ENCODE results near the gene SUCLA2.
"Not testable (repeated sequence)": the region's sequence is repeated elsewhere in the genome, so short reads cannot be mapped to it uniquely, and the experiment has no call there.

The SUCLA2 gene

DNA sequence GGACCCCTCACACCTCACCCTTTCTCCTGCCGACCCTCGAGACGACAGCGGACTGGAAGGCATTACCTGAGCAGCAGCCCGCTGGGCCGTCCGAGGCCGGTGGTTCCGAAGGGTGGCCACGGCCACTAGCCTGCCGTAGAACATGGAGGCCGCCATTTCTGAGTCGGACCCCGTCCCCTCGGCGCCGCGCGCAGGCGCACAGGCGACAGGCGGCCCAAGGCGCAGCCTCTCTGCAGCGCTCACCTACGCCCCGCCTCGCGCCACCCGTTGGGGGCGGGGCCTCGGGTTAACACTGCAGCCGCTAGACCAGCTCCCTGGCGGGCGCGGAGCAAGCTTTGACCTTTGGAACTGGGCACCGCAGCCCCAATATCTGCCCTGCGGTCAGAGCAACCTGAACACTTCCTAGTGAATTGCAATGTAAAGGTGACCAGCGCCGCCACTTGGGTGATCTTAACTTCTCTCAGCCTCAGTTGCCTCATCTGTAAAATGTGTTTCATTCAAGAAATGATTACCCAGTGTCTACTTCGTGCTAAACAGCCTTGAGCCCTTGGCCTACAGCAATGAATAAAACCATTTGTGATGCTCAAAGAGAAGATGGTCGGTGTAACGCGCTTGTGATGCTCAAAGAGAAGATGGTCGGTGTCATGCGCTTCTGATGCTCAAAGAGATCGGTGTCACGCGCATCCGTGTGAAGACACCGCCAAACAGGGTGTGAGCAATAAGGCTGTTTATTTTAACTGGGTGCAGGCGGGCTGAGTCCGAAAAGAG, at the start of gene SUCLA2:
TSS of gene SUCLA2 (minus strand) at position 160 of the 768 bp plus-strand sequence. CDS start at position 156, 4 bp downstream.
- DNase-seq = peak; percentile 45

DNA sequence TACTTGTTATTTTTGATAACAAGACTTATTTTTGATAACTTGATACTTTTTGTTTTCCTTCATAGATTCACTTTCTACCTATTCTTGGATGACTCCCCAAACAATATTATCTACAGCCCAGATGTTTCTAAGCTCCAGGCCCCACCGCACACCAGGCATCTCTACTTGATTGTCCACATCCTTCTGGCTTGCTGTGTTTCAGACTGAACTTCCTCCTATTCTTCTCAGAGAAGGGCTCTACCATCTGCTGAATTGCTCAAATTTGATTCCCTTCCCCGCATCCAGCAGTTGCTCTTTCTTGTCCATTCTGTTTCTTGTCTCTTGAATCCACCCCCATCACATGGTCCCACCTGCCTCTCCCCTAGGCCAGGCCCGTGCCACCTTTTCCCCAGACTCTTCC, 49.5 kb upstream of the SUCLA2 start:
- DNase-seq = no peak

DNA sequence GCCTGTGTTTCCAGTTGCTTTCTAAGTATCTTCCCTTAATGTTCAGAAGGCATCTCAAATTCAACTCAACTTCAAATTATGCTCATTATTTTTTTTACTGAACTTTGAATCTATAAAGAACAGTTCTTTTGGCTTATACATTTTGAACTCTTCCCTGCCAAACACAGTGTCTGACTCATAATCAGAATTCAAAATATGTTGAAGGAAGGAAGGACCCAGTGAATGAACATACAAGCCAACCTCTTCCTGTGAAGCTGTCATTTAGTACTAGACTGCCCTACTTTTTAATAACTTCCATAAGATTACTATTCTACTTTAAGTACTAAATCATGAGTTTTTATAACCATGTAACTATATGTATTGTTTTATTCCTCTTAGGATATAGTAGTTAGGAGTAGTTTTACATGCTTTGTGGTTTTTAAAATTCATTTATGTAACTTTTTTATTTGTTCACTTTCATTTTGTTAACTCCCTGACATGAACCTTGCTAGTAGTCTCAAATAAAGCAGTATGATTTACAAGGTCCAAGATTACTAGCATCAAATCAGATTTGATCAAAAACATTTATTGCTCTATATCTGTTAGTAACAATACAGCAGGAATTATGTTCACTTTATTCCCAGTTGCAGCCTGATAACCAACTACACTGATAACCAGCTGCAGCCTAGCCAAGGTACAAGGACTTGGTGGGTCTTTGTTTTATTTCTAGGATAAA, 42.9 kb upstream of the SUCLA2 start:
- DNase-seq = no peak

DNA sequence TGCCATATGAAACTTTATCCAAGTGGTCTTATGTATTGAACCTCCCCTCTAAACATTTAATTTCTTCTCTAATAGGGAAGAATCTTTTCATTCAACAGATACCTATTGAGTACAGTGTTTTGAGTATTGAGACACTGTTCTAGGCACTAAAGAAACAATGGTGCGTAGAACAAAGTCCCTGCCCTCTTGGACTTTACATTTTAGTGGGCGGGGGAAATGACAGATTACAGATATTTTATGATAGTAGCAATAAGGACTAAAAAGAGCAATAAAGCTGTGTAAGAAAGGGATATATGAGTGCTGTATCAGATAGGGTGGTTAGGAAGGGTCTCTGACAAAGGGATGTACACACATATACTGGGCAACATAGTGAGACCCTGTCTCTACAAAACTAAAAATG, 41.8 kb upstream of the SUCLA2 start:
- no peak for DNase-seq

DNA sequence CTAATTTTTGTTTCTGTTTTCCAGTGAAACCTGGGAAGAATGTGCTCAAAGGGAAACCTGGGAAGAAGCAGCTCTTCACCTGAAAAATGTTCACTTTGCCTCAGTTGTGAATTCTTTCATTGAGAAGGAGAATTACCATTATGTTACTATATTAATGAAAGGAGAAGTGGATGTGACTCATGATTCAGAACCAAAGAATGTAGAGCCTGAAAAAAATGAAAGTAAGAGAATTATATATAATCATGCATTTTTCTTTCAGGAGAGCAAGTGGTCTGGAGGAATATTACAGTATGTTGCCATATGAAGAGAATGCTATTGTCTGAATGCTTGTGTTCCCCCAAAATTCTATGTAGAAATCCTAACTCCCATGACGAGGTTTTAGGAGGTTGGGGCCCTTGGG, 39.8 kb upstream of the SUCLA2 start:
- DNase-seq = no peak

DNA sequence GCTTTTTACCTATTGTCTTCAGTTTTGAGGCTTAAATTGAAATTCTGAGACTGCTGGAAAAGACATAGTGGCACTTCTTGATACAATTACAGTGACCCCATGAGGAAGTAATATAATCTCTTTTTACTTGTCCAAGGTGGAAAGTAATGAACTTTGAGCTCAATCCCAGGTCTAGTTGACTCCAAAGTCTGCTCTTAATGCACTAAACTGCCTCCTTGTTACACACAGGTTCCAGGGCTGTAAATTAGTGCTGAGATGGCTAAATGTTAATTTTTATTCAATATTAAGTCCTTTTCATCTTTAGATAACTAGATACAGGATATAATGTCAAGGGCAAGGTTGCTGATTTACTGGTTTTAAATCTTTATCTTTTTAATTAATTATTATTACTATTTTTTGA, 39.0 kb upstream of the SUCLA2 start:
- DNase-seq = no peak

DNA sequence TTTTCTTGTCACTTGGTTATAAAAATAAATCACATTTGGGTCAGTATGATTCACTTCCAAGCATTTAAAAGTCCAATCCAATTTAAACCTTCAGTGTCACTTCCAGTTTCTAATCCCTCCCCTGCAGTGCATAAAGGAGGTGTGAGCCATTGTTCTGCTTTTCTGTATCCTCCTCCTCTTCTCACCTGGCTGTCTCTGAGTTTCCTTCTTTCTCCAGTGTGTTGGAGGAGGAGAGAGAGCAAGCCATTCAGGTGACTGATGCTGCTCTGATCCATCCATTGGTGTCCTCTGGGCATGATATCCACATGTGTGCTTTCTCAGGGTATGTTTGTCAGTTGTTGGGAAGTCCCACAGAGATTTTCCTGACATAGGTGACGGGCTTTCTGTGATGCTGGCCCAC, 37.7 kb upstream of the SUCLA2 start:
- DNase-seq = no peak

DNA sequence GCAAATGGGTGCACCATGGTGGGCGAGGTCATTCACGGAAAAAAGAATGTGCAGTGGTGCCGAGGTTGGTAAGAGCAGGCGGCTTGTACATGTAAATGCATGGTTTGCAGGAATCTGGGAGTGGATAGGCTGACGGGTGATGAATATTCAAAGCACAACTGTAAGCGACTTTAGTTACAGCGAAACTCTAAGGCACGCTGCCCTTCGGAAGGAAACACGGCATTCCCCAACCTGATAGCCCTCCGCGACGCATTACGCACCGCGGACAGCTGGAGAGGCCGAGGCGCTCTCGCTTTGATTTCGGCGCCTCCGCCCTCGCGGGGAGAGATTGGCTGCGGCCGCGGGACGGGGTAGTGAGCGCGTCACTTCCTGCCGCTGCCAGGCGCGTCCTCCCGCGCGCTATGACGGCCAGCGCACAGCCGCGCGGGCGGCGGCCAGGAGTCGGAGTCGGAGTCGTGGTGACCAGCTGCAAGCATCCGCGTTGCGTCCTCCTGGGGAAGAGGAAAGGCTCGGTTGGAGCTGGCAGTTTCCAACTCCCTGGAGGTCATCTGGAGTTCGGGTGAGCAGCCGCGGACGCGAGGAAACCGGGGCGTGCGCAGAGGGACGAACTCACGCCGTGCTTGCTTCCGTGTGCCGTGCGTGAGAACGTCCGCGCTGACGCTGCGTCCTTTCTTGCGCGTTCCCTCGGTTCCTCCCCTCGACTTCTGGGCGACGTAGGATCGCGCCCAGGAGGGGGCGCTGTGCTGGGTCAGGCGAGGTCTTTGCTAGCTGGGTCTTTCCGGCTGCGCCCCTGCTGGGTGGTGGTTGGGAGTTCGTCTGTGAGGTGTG, 36.5 kb upstream of the SUCLA2 start, which contains the start of gene NUDT15:
TSS of gene NUDT15 (plus strand) at position 381 of the 828 bp plus-strand sequence. CDS start at position 402, 21 bp downstream.
- peak; percentile 37 for DNase-seq

DNA sequence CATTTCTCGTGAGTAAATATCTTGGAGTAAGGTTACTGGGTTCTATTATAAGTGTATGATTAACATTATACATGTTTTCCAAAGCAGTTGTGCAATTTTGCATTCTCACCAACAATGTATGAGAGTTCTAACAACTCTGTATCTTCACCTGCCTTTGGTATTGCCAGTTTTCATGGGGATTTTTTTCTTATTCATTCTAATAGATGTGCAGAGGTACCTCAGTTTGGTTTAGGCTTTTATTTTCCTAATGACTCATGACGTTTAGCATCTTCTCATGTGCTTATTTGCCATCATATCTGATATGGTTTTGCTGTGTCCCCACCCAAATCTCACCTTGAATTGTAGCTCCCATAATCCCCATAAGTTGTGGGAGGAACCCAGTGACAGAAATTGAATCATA, 28.8 kb upstream of the SUCLA2 start:
- DNase-seq = no peak

DNA sequence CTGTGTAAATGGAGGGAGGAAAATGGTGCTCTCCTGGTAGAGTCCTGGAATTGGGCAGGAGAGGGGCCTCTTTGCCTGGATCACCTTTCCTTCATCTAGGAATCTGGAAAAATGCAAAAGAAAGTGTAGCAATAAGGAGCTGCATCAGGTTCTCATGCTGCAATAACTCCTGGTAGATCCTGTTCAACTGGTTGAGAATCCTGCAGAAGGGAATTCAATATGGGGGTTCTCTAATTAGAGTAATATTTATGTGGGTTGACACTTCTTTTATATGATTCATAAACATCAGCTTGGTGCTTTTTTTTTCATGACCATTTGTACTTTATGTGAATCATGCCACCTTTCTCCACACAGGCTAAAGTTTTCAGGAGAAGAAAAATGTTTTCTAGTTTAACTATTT, 27.0 kb upstream of the SUCLA2 start:
- no peak for DNase-seq

DNA sequence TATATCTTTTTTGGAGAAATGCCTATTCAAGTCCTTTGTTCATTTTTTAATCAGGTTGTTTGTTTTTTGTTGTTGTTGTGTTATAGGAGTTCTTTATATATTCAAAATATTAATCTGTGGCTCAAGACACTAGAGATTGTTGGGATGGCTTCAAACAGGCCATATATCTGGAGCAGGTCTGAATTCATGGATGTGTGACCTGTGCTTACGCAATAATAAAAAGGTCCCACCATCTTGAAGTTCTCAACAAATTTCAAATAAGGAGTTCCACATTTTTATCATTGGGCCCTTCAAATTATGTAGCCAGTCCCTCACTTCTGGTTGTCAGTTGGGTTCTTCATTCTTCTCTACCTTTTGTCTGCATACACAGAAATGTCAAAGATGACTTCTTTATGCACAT, 18.7 kb upstream of the SUCLA2 start:
- DNase-seq = no peak

DNA sequence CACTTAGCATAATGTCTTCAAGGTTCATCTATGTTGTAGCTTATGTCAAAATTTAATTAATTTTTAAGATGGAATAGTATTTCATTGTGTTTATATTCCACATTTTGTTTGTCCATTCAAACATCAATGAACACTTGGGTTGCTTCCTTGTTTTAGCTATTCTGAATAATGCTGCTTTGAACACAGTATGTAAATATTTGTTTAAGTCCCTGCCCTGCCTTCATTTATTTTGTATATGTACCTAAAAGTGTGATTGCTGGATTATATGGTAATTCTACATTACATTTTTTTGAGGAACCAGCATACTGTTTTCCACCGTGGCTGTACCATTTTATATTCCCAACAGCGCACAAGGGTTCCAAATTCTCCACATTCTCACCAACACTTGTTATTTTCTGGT, 17.6 kb upstream of the SUCLA2 start:
- DNase-seq = no peak

DNA sequence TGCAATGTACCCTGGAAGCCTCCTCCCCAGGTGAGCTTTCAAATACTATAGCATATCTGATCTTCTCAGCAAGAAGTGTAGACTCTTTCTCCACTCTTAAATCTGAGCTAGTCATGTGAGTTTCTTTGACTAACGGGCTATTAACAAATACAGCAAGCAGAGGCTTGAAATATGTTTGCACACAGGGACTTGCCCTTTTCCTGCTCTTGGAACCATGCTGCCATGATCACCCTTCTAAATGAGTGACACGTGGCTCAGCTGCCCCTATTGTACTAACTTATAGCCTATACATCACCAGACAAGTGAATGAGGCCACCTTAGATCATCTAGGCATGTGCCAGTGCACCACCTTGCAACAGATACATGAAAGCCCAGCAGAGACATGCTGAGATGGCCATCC, 13.3 kb upstream of the SUCLA2 start:
- no peak for DNase-seq

DNA sequence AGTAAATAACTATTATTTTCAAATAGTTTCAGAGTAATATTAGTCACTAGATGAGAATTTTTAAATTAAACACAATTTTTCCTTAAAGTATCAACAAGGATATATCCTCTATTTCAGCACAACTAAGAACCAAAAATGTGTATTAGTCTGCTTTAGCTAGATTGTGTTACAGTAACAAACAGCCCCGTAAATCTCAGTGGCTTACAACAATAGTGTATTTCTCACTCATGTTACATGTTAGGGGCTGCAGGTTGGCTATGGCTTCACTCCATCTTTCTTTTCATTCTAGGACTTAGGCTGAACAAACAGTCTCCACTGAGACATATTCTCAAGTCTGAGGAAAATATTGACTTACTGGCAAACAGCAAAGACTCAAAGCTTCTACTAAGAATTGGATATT, 11.6 kb upstream of the SUCLA2 start:
- no peak for DNase-seq

DNA sequence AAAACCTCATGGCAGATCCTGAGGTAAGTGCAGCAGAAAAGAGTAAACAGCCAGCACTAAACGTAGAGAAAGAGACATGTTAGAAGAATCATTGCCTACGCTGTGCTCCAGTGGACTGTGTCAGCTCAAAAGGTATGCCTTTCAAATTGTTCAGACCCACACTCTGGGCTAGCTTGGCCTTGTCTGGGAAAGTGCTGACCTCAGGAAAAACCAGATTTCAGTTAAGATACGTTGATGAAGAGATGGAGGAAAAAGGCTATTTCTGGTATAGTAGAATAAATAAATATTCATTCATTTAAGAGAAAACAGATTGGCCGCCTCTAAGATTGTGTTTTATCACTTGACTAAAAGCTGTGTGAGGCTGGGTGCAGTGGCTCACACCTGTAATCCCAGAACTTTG, 9.6 kb upstream of the SUCLA2 start:
- no peak for DNase-seq

DNA sequence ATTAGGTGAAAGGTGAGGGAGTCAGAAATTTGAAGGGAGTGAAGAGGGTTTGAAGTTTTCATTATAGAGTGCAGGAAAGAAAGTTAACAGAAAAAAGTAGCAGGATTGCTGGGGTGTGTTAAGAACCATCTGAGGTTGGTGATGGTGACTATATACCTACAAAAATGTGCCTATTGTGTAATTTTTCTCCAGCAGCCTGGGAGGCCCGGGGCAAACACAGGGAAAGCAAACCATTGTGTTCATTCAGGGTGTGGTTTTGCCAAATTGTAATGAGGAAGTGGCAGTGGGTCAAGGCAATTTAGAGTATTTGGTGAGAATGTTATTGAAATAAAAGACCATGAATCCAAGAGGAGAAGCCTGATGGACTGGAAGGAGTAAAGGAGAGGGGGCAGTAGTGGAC, 8.2 kb upstream of the SUCLA2 start:
- DNase-seq = no peak

DNA sequence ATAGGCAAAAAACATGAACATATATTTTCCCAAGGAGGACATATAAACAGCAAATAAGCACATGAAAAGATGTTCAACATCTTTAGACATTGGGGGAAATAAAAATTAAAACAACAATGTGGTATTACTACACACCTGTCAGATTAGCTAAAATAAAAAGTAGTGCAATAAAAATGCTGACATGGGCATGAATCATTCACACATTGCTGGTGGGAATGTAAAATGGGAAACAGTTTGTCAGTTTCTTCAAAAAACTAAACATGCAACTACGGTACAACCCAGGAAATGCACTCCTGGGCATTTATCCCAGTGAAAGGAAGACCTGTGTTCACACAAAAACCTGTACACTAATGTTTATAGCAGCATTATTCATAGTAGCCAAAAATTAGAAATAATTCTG, 5.3 kb upstream of the SUCLA2 start:
- no peak for DNase-seq

DNA sequence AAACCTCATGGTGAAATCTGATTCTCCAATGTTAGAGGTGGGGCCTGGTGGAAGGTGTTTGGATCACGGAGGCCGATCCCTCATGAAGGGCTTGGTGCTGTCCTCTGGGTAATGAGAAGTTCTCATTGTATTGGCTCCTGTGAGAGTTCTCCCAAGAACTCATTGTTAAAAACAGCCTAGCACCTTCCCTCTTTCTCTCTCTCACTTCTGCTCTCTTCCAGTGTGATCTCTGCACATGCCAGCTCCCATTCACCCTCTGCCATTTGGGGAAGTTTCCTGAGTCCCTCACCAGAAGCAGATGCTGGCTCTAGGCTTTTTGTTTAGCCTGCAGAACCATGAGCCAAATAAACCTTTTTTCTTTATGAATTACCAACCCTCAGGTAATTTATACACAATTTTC, 3.1 kb upstream of the SUCLA2 start:
- DNase-seq = no peak

DNA sequence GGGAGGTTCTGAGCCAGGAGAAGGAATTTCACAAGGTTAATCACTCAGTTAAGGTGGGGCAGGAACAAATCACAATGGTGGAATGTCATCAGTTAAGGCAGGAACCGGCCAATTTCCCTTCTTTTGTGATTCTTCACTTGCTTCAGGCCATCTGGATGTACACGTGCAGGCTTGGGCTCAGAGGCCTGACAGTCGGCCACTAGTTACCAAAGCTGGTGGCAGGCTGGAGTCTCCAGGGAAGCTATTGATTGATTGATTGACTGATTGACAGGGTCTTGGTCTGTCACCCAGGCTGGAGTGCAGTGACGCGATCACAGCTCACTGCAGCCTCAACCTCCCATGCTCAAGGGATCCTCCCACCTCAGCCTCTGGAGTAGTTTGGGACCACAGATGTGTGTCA, 926 bp upstream of the SUCLA2 start:
- DNase-seq = not testable (repeated sequence)

DNA sequence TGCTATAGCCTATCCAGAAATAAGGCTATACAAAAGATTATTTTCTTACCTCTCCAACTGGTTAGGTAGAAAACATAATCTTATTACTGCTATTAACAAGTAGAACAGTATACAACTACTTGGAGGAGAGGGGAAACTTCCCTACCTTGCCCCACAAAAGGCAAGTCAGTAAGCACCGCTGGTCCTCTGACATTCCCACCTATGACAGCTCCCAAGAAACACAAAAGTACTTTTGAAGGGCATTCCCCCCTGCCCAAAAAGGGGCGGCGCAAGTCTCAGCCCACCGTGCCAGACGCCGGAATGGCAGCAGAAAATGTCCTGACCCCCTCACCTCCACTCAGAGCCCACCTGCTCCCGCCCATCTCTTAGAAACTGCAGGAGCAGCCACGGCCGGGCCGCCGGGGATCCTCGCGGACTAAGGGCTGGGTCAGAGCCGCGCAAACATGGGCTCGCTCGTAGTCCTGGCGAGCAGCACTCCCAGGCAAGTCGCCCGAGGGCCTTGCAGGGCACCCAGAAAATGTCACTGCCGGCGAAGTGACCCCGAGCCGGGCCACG, 437 bp downstream of the SUCLA2 start:
- DNase-seq = no peak

DNA sequence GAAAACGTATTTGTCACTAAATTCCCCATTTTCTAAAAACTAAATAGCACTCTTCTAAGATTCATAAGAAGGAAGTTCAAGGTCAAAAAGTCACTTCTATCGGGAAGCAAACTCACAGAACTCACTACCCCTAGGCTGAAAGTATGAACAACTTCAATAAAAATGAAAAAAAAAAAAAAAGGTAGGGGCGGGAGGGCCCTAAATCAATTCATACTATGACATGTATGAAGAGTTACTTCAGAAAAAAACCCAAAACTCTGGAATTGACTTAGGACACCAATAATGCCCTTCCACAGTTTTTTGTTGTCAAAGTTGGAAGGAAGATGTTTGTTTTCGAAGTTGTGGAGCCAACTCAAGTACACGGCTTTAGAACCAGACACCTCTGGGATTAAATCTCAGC, 1.1 kb downstream of the SUCLA2 start:
- DNase-seq = no peak

DNA sequence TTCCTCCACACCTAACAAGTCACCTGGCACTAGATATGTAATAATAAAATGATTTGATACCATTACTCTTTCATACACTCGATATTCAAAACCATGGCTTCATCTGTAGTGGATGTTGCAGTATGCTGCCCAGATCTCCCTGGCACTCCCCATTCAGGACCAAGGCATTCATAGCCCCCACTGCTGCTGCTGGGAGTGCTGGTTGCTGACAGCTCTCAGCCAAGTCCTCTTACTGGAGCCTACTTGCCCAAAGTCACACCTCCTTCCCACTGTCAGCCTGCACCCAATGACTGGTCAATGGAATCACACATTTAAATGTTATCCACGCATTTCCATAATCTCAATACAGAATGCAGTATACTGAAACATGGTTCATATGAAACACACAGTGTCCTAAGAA, 3.7 kb downstream of the SUCLA2 start:
- DNase-seq = no peak

DNA sequence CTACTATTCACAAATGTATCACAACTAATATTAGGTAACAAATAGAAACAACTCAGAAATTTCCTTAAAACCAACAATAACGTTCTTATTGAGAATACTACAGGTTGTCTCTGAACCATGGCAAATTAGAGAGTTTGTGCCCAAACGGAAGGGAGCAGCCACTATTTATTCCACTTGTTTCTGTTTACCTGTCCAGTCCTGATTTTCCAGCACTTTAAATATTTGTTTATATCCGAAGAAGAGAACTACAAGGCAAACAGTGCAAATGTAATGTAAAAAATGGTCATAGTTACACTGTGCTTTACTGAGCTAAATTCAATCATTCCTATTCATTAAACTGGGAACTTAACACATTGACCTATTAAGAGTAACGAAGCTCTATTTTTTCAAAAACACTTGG, 9.2 kb downstream of the SUCLA2 start:
- no peak for DNase-seq

Data from NCI-H1048 (cell line).